RCC 7860 (cell line): Measurements from ENCODE around the gene CCDC47.

Experiments
- DNase-seq: peaks from one replicate; pipeline ENCODE4 v3.0.0-alpha.2; 2015; ENCODE audit warnings: low spot score
- FAIRE-seq: peaks from 2 replicates; lab custom pipeline; 2012; peaks lifted over from hg19 to GRCh38; lab: Jason Lieb, UNC

Gene CCDC47

DNA sequence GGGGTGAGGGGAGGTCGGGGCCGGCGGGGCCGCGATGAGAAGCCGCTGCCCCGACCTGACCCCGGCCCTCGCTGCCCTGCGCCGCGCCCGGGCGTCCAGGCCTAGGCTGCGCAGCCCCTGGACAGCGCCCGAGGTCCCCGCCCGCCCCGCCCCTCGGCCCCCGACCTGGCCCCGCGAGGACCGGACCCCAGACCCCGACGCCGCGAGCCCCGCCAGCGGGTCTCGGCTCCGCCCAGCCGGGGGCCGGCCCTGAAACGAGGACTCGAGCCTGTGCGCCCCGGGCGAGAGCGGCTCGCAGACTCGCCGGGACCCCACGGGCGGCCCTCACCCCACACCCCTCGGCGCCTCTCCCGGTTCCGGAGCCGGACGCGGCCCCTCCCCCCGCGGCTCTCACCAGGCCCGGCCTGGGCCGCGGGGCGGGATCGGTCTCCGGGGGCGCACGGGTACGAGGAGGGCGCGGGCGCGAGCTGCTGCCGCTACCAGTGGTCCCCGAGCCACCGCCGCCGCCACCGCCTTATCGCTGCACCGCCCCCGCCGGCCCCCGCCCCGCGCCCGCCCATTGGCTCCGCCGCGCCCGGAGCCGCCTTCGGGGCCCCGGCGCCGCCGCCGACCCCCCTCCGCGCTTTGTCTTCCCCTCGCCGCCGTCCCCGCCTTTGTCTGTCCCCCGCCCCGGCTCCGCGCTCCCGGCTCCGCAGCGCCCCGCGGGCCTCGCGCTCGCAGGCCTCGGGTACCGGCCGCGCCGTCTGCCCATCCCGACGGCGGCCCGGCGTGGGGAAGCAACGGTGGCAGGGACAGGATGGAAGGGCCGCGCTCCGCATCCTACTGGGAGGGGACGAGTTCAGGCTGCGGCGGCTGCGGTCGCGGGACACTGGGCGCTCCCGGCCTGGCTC is 73.5 kb downstream of the CCDC47 start, which contains the start of gene LIMD2:
LIMD2 (minus strand) TSS at position 488 of the 890 bp plus-strand sequence. CDS start 827 bp downstream, outside the sequence.
- DNase-seq (no peak), FAIRE-seq (no peak)

DNA sequence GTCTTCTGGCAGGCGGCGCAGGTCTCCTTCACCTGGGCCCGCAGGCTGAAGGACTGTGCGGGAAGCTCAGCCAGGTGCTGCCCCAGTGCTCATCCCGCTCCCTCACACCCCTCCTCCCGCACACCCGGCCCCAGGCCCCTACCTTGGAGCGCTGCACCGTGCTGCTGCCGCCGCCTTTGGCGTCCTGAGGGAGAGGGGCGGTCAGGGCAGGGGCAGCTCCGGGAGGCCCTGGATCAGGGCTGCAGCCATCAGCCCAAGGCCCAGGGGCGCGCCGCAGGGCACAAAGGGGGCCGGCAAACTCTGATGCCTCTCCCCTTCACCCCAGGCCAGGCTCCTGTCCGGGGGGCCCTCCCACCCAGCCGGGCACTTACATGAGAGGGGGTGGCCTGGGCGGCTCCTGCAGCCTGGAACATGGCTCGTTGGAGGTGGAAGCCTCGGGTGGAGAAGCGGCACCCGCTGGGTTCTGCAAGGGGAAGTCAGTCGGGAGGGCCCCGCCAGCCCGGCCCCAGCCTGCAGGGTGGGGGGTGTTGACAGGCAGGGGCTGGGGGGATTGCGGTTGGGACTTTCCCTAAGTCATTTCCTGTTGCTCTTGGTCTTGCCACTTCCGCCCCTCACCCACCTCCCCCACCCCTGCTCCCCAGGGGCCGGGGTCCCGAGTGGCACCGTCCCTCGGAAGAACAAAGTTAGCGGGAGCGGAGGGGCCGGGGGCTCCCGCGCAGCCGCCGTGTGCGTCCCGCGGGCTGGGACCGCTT is 74.3 kb downstream of the CCDC47 start:
- FAIRE-seq (no peak), DNase-seq (no peak)

DNA sequence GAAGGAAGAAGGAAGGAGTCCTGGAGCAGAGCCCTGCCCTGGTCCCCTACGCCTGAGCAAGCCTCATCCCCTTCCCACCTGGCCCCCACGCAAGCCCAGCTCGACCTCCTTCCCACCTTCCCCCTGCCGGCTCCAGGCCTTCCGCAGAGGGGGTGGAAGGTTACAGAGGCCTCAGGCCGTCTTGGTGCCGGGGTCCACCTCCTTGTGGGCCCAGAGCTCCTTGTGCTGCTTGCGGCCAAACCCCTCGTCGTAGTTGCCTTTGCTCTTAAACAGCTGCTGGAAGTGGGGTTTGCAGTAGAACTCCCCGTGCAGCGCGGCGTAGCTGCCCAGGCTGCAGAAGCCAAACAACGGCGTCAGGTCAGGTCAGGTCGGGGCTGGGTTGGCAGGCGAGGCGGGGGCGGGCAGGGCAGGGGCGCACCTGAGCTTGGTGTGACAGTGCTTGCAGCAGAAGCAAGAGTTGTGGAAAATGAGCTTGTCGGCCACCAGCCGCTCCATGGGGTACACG is 75.0 kb downstream of the CCDC47 start:
- FAIRE-seq (no peak), DNase-seq (no peak)

DNA sequence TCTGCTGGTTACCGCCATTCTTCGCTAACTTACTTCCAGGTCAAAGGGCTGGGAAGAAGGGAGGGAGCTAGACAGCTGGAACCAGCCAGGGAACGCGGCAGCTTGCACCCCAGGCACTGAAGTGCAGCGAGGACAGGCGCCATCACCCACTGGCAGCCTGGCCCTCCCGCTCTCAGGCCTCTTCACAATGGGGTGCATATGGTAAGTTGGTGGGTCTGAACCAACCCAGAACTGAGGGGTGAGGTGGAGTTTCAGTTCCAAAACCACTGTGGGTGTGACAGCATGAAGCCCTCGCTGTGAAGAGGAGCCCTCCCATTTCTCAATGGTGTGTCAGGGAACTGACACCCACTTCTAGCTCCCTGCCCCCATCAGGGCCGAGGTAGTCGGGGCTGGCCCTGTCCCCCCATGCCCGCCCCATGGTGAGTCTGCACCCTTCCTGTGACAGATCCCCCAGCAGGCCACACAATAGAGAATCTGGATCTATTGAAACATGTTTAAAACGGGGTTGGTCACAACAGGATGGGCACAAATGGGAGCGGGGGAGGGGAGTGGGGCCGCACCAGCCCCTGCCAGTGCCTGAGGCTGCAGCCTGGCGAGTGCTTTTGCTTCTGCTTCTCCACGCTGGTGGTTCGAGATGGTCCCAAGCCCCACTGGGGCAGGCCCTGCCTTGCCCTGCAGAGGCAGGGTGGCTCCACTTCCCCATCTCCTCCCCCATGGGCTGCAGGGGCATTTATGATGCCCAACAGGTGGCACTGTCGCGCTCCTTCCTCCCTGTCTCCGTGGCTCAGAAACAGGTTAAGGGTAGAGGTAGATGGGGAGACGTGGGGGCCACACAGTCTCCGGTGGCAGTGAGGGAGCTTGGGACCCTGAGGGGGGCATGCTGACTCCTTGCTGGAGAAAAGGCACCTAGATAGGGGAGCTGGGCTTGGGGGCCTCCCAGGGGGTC is 75.8 kb downstream of the CCDC47 start:
- no peak for DNase-seq
- FAIRE-seq, result no peak

DNA sequence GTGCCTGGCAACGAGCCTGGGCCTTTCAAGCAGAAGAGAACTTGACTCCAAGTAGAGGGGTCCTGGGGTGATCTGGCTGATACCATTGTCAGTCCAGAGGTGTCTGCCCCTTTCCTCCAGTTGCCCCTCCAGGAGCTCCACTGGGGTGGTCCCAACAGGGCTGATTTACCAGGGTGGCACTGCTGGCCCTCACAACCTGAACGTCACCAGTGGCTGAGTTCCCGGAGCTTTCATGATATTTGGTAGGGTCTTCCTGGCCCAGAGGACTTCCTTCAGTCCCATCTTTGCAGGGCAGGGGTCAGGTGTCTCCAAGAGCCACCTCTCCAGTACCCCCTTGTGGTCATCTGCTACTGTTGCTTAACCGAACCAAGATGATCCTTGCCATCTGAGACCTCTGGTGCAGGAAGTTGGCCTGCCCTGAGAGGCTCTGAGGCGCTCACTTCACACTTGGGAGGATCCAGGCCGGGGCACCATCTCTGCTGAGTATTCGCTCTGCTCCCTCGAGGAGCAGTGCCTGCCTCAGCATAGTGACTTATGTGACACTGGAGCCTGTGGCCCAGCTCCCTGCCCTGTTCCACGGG is 76.9 kb downstream of the CCDC47 start:
- peak; percentile 21 for DNase-seq
- no peak for FAIRE-seq

DNA sequence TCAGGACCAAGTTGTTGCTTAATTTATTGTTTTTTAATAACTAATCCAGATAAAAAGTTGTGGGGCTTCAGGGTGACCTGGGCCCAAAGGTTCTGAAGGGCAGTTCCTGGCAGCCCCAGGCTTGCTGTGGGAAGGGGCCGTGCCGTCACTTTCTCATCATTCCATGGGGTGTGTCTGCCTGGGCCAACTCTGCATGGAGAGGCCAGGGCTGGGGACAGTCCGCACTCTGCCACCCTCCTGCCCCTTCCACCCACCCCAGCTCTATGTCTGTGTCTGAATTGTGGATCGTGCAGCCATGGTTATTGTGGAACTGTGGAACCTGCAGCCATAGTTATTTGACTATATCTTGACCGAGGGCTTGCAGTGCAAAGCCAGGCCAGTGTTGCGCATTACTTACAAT is 77.5 kb downstream of the CCDC47 start:
- FAIRE-seq (no peak), DNase-seq (no peak)
